ENCODE results near the gene ZNF490. TPM values are rescaled to one million over a fixed set of nuclear protein-coding genes. Genes with fewer than 3 reads are reported as not detected.

Gene ZNF490
- total RNA-seq (2022; extraction: Qiagen RNA extraction; ENCODE audit: low read depth): 0.62 to 1.1 TPM (median 0.84 TPM) in 5 replicates

DNA sequence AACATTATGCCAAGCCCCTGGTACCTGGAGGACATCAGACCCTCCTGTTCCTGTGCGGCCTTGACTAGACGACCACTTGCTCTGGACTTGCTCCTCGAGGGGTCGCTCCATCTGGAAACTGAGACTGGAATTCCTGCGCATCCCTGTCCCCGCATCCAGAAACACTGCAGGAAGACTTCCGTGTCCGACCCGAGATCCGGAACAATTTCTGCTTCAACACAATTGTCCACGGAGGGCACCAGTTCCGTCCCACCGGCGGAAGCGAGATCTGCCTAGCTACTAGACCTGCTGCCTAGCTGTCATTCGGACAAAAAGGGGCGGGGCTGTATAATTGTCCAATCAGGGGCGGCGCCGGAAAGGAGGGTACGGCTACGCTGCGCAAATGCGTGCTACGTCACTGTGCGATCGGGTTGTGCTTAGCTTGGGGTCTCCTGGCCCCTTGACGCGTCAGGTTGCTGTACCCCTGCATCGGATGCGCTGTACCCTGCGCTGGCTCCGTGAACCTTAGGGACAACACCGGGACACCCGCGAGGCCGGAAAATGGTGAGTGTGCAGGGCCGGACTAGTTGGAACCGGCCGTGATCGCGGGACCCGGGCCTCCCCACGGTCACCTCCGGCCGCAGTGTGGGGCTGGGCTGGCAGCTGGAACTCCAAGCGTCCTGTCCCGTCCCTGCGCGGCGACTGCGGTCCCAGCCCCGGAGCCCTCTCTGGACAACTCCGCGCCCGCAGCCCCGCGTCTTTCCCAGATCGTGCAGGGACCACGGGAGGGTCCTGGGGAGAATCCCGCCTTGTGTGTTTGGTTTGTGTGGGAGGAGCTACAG, at the start of gene ZNF490, which contains the start of gene ZNF791:
Gene ZNF490, minus strand, starts transcription at position 274 of the 821 bp plus-strand sequence. Its CDS starts 133 bp downstream, at position 141.
Gene ZNF791, plus strand, starts transcription at position 381 of the 821 bp plus-strand sequence. Its CDS starts 160 bp downstream, at position 541.

DNA sequence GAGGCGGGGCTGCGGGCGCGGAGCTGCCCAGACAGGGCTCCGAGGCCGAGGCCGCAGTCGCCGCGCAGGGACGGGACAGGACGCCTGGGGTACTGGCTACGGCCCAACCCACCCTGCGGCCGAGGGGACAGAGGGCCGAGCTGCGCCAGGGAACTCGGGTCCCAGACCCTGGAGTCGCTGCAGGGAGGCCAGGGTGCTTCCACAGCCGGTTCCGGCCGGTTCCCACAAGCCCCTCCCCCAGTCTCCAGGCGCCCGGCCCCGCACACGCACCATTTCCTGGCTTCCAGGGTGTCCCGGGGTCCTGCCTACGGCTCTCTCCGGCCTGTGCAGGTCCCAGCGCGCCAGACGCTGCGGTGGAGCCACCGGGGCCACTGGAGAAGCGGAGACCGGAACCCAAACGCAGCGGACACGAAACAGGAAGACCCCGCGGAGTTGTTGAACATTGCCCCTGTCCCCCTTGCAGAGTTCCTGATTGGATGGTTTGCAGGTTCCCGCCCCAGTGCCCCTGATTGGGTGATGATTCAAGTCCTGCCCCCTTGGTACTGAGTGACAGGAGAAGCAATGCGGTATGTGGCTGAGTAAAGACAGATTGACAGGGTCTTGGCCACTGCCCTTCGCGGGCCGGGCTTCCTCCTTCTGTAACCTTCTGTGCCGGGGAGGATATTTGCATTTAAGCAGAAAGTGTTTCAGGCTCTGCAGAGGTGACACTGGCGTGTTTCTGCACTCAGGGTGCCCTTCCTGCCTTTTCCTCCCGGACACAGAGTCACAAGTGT, 59.4 kb downstream of the ZNF490 start, which contains the start of gene ZNF564:
Gene ZNF564, minus strand, starts transcription at position 423 of the 773 bp plus-strand sequence. Its CDS starts 150 bp downstream, at position 273.

Other genes starting within 250 kb of the ZNF490 start
- not detected in 5 replicates for gene ZNF442, start 245.1 kb downstream of the ZNF490 start, total RNA-seq (2022; extraction: Qiagen RNA extraction; ENCODE audit: low read depth)
- gene ZNF799, start 209.5 kb downstream of the ZNF490 start, total RNA-seq (2022; extraction: Qiagen RNA extraction; ENCODE audit: low read depth): 1.4 to 1.7 TPM (median 1.5 TPM) in 5 replicates
- 0.89 to 1.4 TPM (median 1.00 TPM) in 5 replicates for gene ZNF443, start 169.8 kb downstream of the ZNF490 start, total RNA-seq (2022; extraction: Qiagen RNA extraction; ENCODE audit: low read depth)
- 0.02 to 0.05 TPM in 2 of 5 replicates, not detected in the others for gene ZNF709, start 126.0 kb downstream of the ZNF490 start, total RNA-seq (2022; extraction: Qiagen RNA extraction; ENCODE audit: low read depth)
- gene ZNF564, start 59.3 kb downstream of the ZNF490 start, total RNA-seq (2022; extraction: Qiagen RNA extraction; ENCODE audit: low read depth): 1.7 to 2.6 TPM (median 2.1 TPM) in 5 replicates
- 4.7 to 6.6 TPM (median 6.2 TPM) in 5 replicates for gene ZNF791, start 107 bp upstream of the ZNF490 start, total RNA-seq (2022; extraction: Qiagen RNA extraction; ENCODE audit: low read depth)
- 19.1 to 24.4 TPM (median 20.1 TPM) in 5 replicates for gene MAN2B1, start 55.9 kb upstream of the ZNF490 start, total RNA-seq (2022; extraction: Qiagen RNA extraction; ENCODE audit: low read depth)
- gene WDR83, start 56.0 kb upstream of the ZNF490 start, total RNA-seq (2022; extraction: Qiagen RNA extraction; ENCODE audit: low read depth): 9.0 to 11.7 TPM (median 10.3 TPM) in 5 replicates
- gene DHPS, start 71.1 kb upstream of the ZNF490 start, total RNA-seq (2022; extraction: Qiagen RNA extraction; ENCODE audit: low read depth): 38.6 to 51.8 TPM (median 48.5 TPM) in 5 replicates
- not detected in 5 replicates for gene GNG14, start 77.2 kb upstream of the ZNF490 start, total RNA-seq (2022; extraction: Qiagen RNA extraction; ENCODE audit: low read depth)
- gene FBXW9, start 85.8 kb upstream of the ZNF490 start, total RNA-seq (2022; extraction: Qiagen RNA extraction; ENCODE audit: low read depth): 10.8 to 13.2 TPM (median 12.6 TPM) in 5 replicates
- 29.7 to 36.8 TPM (median 36.6 TPM) in 5 replicates for gene TNPO2, start 113.1 kb upstream of the ZNF490 start, total RNA-seq (2022; extraction: Qiagen RNA extraction; ENCODE audit: low read depth)
- 135 to 200 TPM (median 176 TPM) in 5 replicates for gene TRIR, start 123.9 kb upstream of the ZNF490 start, total RNA-seq (2022; extraction: Qiagen RNA extraction; ENCODE audit: low read depth)
- gene GET3, start 126.7 kb upstream of the ZNF490 start, total RNA-seq (2022; extraction: Qiagen RNA extraction; ENCODE audit: low read depth): 78.4 to 98.3 TPM (median 91.2 TPM) in 5 replicates
- 0.06 TPM in 1 of 5 replicates, not detected in the others for gene BEST2, start 141.0 kb upstream of the ZNF490 start, total RNA-seq (2022; extraction: Qiagen RNA extraction; ENCODE audit: low read depth)
- gene HOOK2, start 164.7 kb upstream of the ZNF490 start, total RNA-seq (2022; extraction: Qiagen RNA extraction; ENCODE audit: low read depth): 7.2 to 12.1 TPM (median 10.4 TPM) in 5 replicates
- gene JUNB, start 180.7 kb upstream of the ZNF490 start, total RNA-seq (2022; extraction: Qiagen RNA extraction; ENCODE audit: low read depth): 96.9 to 138 TPM (median 119 TPM) in 5 replicates
- gene PRDX2, start 191.0 kb upstream of the ZNF490 start, total RNA-seq (2022; extraction: Qiagen RNA extraction; ENCODE audit: low read depth): 0.59 to 0.91 TPM (median 0.74 TPM) in 5 replicates
- gene THSD8, start 191.3 kb upstream of the ZNF490 start, total RNA-seq (2022; extraction: Qiagen RNA extraction; ENCODE audit: low read depth): 0.90 to 13.2 TPM (median 10.8 TPM) in 5 replicates
- gene RNASEH2A, start 195.8 kb upstream of the ZNF490 start, total RNA-seq (2022; extraction: Qiagen RNA extraction; ENCODE audit: low read depth): 37.4 to 49.2 TPM (median 44.4 TPM) in 5 replicates
- gene RTBDN, start 223.8 kb upstream of the ZNF490 start, total RNA-seq (2022; extraction: Qiagen RNA extraction; ENCODE audit: low read depth): 0.24 to 0.26 TPM in 2 of 5 replicates, not detected in the others
- gene MAST1, start 227.7 kb upstream of the ZNF490 start, total RNA-seq (2022; extraction: Qiagen RNA extraction; ENCODE audit: low read depth): 1.9 to 2.9 TPM (median 2.2 TPM) in 5 replicates